ENCODE results near the gene MAPK14.
A peak's percentile ranks its signal among the peaks of the same experiment; 100 is the strongest.

The MAPK14 gene

GRCh38 chr6:36025260-36025931, 2.2 kb upstream of the MAPK14 start:
- H3K4me3 ChIP-seq (ENCODE audit: low read depth, low read length) = no peak overlapping the region
- H3K27me3 ChIP-seq (replicated peaks) = no peaks in the 10 kb centered on the region
- no peak for TF ChIP-seq CTCF (IDR thresholded peaks at IDR 0.05; ENCODE audit: low read depth, low read length, missing control alignments)
- H3K36me3 ChIP-seq (replicated peaks) = peaks cover 2% of the 10 kb centered on the region
- in situ Hi-C loops (cut with HindIII; ENCODE audit: low pct_ligation_motif_present, low sequenced_read_pairs) = no loop called here
- DNase-seq = no peak
- H3K27ac ChIP-seq = peak overlapping the region; percentile 17

GRCh38 chr6:36025932-36026327, 1.7 kb upstream of the MAPK14 start:
- H3K36me3 ChIP-seq (replicated peaks) = peaks cover 2% of the 10 kb centered on the region
- H3K27ac ChIP-seq = peak overlapping the region; percentile 17
- TF ChIP-seq CTCF (IDR thresholded peaks at IDR 0.05; ENCODE audit: low read depth, low read length, missing control alignments) = no peak
- in situ Hi-C loops (cut with HindIII; ENCODE audit: low pct_ligation_motif_present, low sequenced_read_pairs) = no loop called here
- H3K4me3 ChIP-seq (ENCODE audit: low read depth, low read length) = no peak overlapping the region
- no peaks in the 10 kb centered on the region for H3K27me3 ChIP-seq (replicated peaks)
- DNase-seq = peak; percentile 14

GRCh38 chr6:36028088-36028876, 674 bp downstream of the MAPK14 start:
- Histone ChIP-seq H3K36me3 (replicated peaks) (peaks cover 2% of the 10 kb centered on the region), H3K27ac (peak overlapping the region; percentile 69), H3K27me3 (replicated peaks) (no peaks in the 10 kb centered on the region), H3K4me3 (ENCODE audit: low read depth, low read length) (peak overlapping the region; percentile 99)
- DNase-seq = peak; percentile 1
- TF ChIP-seq CTCF (IDR thresholded peaks at IDR 0.05; ENCODE audit: low read depth, low read length, missing control alignments) = no peak
- in situ Hi-C loops (cut with HindIII; ENCODE audit: low pct_ligation_motif_present, low sequenced_read_pairs) = no loop called here

- peaks cover 2% of the 10 kb centered on the region for H3K36me3 ChIP-seq (replicated peaks)
- DNase-seq = peak; percentile 69
- H3K27me3 ChIP-seq (replicated peaks) = no peaks in the 10 kb centered on the region
- no peak for TF ChIP-seq CTCF (IDR thresholded peaks at IDR 0.05; ENCODE audit: low read depth, low read length, missing control alignments)
- H3K27ac ChIP-seq = peak overlapping the region; percentile 69
- in situ Hi-C loops (cut with HindIII; ENCODE audit: low pct_ligation_motif_present, low sequenced_read_pairs) = no loop called here
- H3K4me3 ChIP-seq (ENCODE audit: low read depth, low read length) = peak overlapping the region; percentile 99
Observed at GRCh38 chr6:36028877-36029324, 1.3 kb downstream of the MAPK14 start.

GRCh38 chr6:36029464-36029863, 1.9 kb downstream of the MAPK14 start:
- peak overlapping the region; percentile 99 for H3K4me3 ChIP-seq (ENCODE audit: low read depth, low read length)
- peaks cover 2% of the 10 kb centered on the region for H3K36me3 ChIP-seq (replicated peaks)
- no peak for TF ChIP-seq CTCF (IDR thresholded peaks at IDR 0.05; ENCODE audit: low read depth, low read length, missing control alignments)
- H3K27ac ChIP-seq = peak overlapping the region; percentile 69
- no peaks in the 10 kb centered on the region for H3K27me3 ChIP-seq (replicated peaks)
- in situ Hi-C loops (cut with HindIII; ENCODE audit: low pct_ligation_motif_present, low sequenced_read_pairs) = no loop called here
- peak; percentile 43 for DNase-seq
